ENCODE measurements around the gene SLC44A5. TPM values are rescaled to one million over a fixed set of nuclear protein-coding genes. Genes with fewer than 3 reads are reported as not detected.
"Not testable (repeated sequence)": the region's sequence is repeated elsewhere in the genome, so short reads cannot be mapped to it uniquely, and the experiment has no call there.

The SLC44A5 gene
- total RNA-seq, 1 donor from 2014 or later: 0.29 TPM

GRCh38 chr1:75521658-75522057 is 89.3 kb downstream of the SLC44A5 start:
- DNase-seq (ENCODE audit: low spot score): no peak

DNA sequence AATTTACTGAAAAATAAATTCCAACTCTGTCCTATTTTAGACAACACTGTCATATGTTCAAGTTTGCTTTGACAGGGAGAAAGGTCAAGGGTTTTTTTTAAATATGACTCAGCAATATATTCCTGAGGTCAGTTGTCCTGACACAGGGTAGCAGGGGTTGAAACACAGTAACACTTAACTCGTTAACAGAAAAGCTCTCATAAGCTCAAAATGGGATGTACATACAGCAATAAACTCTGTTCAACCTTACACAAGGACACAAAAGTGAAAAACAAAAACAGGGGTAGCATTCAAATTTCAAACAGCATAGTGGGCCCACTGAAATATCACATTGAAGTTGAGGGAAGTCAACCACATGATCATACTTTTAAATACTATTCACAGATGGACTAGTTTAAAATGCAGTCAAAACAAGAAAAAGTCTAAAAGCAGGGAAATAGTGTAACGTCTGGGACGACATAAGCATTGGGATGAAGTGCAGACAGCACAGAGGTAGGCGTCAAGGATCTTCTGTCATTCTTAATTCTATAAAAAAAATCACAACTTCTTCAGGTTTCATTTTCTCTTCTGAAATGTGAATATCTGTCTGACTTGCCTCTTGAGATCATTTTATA is 89.9 kb downstream of the SLC44A5 start:
- DNase-seq (ENCODE audit: low spot score): no peak

GRCh38 chr1:75519651-75520427 is 91.1 kb downstream of the SLC44A5 start:
- DNase-seq (ENCODE audit: low spot score): no peak

DNA sequence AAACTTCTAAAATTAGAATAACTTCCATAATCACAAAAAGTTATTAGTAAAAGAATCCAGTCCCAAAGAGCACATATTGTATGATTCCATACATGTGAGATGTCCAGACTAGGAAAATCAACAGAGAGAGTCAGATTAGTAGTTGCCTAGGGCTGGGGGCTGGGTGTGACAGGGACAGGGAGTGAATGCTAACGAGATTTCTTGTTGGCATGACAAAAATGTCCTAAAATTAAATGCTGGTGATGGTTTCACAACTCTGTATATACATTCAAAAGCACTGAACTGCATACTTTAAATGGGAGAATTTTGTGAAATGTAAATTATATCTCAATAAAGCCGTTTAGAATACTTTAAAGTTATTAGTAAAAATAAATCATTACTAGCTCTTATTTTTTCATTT is 92.2 kb downstream of the SLC44A5 start:
- DNase-seq (ENCODE audit: low spot score): no peak

DNA sequence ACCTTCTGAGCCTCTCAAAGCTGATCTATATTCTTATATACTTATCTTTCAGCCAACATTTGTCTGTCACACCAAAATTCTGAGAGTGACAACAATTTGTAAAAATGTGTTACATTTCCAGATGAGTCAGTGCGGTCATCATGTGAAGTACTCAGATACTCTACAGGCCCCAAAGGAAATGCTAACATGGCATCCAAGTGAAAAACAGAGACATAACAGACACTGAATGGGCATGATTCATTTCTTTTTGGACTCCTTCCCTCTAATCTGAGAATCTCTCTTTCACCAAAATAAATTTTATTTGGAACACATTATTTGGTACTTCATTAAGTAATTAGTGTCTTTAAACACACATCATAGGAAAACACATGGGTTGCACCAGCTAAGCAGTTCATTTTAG is 96.6 kb downstream of the SLC44A5 start:
- no peak for DNase-seq (ENCODE audit: low spot score)

DNA sequence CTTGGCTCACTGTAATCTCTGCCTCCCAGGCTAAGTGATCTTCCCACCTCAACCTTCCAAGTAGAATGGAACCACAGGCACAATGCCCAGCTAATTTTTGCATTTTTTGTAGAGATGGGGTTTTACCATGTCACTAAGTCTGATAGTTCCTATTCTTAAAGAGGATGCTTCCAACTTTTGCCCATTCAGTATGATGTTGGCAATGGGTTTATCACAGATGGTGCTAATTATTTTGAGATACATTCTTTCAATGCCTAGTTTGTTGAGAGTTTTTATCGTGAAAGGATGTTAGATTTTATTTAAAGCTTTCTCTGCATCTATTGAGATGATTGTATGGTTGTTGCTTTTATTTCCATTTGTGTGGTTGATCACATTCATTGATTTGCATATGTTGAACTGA is 103.9 kb downstream of the SLC44A5 start:
- no peak for DNase-seq (ENCODE audit: low spot score)

GRCh38 chr1:75503221-75503974 is 107.5 kb downstream of the SLC44A5 start:
- DNase-seq (ENCODE audit: low spot score): no peak

GRCh38 chr1:75502776-75503175 is 108.1 kb downstream of the SLC44A5 start:
- DNase-seq (ENCODE audit: low spot score): no peak

DNA sequence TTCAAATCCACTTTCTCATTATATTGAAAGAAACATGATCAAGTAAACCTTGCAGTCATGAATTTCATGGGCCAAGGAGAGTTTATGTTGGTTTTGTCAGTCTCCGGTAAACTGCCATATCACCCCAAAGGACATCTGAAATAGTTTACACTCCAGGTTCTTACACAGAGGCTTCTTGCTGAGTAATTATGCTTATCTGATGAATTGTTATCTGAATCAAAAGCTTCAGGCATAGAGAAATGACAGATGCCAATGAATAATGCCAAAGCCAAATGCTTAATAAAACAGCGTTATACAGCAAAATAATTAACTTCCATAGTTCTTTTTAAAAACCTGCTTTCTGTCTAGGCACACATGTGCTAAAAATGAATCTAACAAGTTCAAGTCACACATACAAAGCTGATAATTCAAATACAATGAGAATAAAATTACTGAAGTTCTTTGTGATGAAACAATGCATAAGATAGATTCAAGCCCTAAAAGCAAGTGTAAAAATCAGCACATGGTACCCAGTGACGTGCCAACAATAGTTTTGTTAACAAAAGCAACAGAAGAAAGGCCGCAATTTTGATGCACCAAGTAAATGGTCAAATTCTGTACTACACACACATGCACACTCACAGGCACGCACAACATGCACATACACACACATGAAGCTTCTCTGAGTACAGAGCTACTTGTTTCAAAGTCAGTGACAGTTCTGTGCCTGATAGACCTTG is 109.2 kb downstream of the SLC44A5 start:
- no peak for DNase-seq (ENCODE audit: low spot score)

DNA sequence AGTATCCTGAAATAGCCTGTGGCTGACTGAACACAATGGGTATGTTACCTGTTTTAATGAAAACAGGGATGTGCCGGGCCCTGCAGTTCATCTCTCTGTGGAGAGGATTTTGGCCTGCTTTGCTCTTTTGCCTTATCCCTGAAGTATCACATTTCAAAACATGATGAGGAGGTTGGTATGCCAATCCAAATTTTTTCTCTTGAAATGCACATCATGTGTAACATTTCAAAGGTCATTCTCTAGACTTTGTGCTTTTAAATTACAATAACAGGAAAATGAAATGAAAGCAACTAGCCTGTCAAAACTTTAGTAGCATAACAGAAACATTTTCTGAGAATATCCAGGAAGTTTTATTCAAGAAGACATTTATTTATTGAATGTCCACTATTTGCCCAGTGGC is 118.9 kb downstream of the SLC44A5 start:
- no peak for DNase-seq (ENCODE audit: low spot score)

DNA sequence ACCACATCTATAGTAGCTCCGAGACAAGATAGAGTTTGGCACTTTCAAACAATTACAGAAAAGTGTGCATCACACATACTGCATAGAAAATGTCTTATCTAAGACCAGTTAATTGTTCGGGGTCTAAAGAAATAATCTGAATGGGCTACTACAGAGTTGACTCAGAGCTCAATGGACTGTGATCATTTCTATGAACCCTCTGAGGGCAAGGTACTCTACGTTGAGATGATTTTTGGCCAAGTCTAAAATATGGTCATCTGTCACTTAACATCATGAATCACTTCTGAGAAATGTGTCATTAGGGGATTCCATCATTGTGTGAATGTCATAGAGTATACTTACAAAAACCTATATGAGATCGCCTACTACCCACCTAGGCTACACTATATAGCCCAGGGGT is 123.5 kb downstream of the SLC44A5 start:
- no peak for DNase-seq (ENCODE audit: low spot score)

- no peak for DNase-seq (ENCODE audit: low spot score)
Observed at GRCh38 chr1:75484789-75485188, 126.1 kb downstream of the SLC44A5 start.

DNA sequence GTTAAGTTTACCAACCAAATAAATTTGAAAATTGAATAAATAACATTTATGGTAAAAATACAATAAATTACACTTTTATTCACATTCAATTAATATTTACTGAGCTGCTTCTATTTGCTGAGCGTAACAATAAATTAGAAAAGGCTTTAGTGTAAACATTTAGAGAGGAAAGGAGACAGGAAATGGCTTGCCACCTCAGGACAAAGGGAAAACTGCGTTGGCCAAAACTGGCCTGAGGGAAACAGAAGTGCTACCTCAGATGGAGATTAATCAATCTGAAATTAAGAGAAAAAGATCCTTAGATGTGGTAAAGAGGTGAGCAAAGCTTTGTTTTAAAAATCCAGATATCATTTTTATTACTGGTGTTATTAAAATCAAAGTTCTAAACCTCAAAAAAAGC is 128.0 kb downstream of the SLC44A5 start:
- no peak for DNase-seq (ENCODE audit: low spot score)

GRCh38 chr1:75476486-75476885 is 134.4 kb downstream of the SLC44A5 start:
- DNase-seq (ENCODE audit: low spot score): not testable (repeated sequence)

DNA sequence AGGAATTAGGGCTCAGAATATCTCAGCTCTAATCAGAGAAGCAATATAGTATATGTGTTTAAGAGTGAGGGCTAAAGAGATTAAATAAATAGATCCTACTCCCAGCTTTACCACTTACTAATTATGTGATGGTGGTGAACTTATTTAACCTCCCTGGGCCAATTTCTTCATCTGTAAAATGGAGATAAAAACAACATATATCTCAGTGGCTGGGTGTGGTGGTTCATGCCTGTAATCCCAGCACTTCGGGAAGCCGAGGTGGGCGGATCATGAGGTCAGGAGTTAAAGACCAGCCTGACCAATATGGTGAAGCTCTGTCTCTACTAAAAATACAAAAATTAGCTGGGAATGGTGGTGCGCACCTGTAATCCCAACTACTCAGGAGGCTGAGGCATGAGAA is 135.2 kb downstream of the SLC44A5 start:
- no peak for DNase-seq (ENCODE audit: low spot score)

DNA sequence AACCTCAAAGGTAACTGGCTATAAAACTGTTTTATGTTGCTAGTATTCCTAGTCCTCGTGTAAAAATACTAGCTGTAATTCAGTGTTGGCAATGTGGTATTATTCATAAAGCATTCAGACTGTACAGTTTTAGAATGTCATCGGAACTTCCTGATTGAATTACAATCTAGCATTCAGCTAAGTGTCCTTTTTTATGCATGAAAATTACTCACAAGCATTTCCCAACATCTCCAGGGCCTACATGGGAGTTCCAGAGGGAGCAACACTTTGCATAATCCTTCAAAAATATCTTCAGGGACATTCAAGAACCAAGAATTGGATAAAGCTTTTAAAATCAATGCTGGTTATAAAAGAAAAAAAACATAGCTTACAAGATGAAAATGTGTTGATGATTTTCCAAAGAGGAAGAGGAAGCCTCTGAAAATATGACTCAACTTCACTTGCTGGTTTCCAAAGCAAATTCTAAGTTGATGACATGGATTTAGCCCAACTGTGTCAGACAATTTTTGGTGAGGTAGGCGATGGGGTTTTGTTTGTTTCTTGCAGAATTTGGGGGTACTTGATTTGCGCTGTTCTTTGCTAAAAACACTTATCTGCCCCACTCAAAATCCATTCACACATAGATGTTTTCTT is 137.8 kb downstream of the SLC44A5 start:
- DNase-seq (ENCODE audit: low spot score): no peak

DNA sequence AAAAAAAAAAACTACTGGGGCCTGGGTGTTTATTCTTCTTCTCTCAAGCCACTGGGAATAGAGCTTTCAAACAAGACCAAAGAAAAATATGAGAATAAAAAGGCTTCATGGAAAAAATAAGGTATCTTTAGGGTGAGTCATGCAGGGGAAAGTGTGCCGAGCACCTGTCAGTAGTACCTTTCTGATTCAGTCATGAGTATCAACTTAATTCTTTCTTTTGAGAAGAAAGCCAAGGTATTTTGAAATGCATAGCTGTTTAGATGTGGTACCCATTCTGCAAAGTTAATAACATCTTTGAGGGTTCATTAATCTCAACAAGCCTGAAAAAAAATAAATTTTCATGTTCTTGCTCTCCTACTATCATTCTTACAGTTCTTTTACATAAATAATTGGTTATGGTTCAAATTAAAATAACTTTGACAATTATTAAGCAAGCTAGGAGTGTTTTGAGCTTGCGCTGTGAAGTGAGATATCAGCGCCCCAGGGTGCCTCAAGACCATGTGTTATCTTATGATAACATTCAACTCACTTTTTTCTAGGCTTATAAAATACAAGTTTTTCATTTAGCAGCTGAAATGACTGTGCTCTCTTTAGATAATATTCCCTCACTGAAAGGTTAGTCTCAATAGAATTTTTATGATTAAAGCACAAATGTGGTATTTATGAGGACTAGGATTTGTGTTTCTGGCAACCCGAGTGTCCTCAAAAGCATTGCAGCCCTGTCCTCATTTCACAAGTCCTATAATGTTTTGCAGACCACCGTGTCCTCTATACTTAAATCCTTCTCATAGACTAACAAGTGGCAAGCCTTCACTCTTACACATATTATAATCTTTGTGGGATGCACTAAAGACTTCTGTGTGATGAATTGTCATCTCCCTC is 138.6 kb downstream of the SLC44A5 start:
- no peak for DNase-seq (ENCODE audit: low spot score)

GRCh38 chr1:75471252-75471651 is 139.7 kb downstream of the SLC44A5 start:
- no peak for DNase-seq (ENCODE audit: low spot score)

- DNase-seq (ENCODE audit: low spot score): no peak
Observed at GRCh38 chr1:75470448-75470847, 140.5 kb downstream of the SLC44A5 start.

DNA sequence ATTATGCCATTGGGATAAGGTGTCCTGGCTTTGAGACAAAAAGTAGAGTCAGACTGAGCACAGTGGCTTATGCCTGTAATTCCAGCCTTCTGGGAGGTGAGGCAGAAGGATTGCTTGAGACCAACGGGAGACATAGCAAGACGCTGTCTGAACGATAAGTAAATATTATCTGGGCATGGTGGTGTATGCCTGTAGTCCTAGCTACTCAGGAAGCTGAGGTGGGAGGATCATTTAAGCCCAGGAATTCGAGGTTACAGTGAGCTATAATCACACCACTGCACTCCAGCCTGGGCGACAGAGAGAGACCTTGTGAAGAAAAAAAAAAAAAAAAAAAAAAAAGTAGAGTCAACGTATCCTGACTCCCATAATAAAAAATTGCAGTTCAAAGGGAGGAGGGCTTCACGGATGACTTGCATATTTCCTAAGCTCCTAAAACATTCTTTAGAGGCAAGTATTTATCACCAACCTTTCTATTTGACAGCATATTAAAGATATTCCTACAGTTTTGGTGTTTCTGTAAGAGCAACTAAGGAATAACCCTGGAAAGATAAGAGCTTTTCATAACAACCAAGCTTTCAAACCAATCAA is 141.2 kb downstream of the SLC44A5 start:
- no peak for DNase-seq (ENCODE audit: low spot score)

All from ureter (tissue), 1 donor.